NCI-H460 (cell line): ENCODE measurements around the gene PCDHA13. TPM values are rescaled to one million over a fixed set of nuclear protein-coding genes. Genes with fewer than 3 reads are reported as not detected.

Source experiments
- total RNA-seq: library from RNA; depleted of rRNA; stranded (reverse); fragments of >200 nt; shearing (Covaris generic); gene quantifications from 2 replicates; pipeline ENCODE4 v1.2.3, GENCODE V29; 2014; rRNA removed

PCDHA13 gene
- total RNA-seq, 1 experiment from 2014 or later: 1.3 TPM

Other genes with a start within 250 kb of the PCDHA13 start
- gene CD14, start 248.9 kb upstream of the PCDHA13 start, total RNA-seq: 2.6 and 2.7 TPM in 2 replicates
- 9.5 and 13.8 TPM in 2 replicates for gene TMCO6, start 242.7 kb upstream of the PCDHA13 start, total RNA-seq
- gene NDUFA2, start 234.5 kb upstream of the PCDHA13 start, total RNA-seq: 64.3 and 78.9 TPM in 2 replicates
- gene IK, start 234.3 kb upstream of the PCDHA13 start, total RNA-seq: 114 and 121 TPM in 2 replicates
- gene WDR55, start 217.2 kb upstream of the PCDHA13 start, total RNA-seq: 22.9 and 25.1 TPM in 2 replicates
- gene DND1, start 208.5 kb upstream of the PCDHA13 start, total RNA-seq: 0.75 and 0.77 TPM in 2 replicates
- gene HARS1, start 190.8 kb upstream of the PCDHA13 start, total RNA-seq: 80.8 and 85.3 TPM in 2 replicates
- 34.8 and 39.1 TPM in 2 replicates for gene HARS2, start 190.7 kb upstream of the PCDHA13 start, total RNA-seq
- gene ZMAT2, start 181.7 kb upstream of the PCDHA13 start, total RNA-seq: 60.1 and 62.5 TPM in 2 replicates
- gene PCDHA1, start 96.0 kb upstream of the PCDHA13 start, total RNA-seq: 0.07 and 0.12 TPM in 2 replicates
- not detected in 2 replicates for gene PCDHA2, start 87.3 kb upstream of the PCDHA13 start, total RNA-seq
- not detected in 2 replicates for gene PCDHA3, start 81.1 kb upstream of the PCDHA13 start, total RNA-seq
- gene PCDHA4, start 75.1 kb upstream of the PCDHA13 start, total RNA-seq: 0.09 TPM in 1 of 2 replicates, not detected in the other
- gene PCDHA5, start 60.5 kb upstream of the PCDHA13 start, total RNA-seq: not detected in 2 replicates
- not detected in 2 replicates for gene PCDHA6, start 54.2 kb upstream of the PCDHA13 start, total RNA-seq
- gene PCDHA7, start 47.9 kb upstream of the PCDHA13 start, total RNA-seq: 0.15 TPM in 1 of 2 replicates, not detected in the other
- 0.05 TPM in 1 of 2 replicates, not detected in the other for gene PCDHA8, start 40.9 kb upstream of the PCDHA13 start, total RNA-seq
- 0.02 TPM in 1 of 2 replicates, not detected in the other for gene PCDHA9, start 33.7 kb upstream of the PCDHA13 start, total RNA-seq
- 0.03 and 0.05 TPM in 2 replicates for gene PCDHA10, start 26.2 kb upstream of the PCDHA13 start, total RNA-seq
- not detected in 2 replicates for gene PCDHA11, start 13.2 kb upstream of the PCDHA13 start, total RNA-seq
- gene PCDHA12, start 6.8 kb upstream of the PCDHA13 start, total RNA-seq: 4.4 and 5.6 TPM in 2 replicates
- gene PCDHAC1, start 44.2 kb downstream of the PCDHA13 start, total RNA-seq: 0.92 and 1.1 TPM in 2 replicates
- gene PCDHAC2, start 84.4 kb downstream of the PCDHA13 start, total RNA-seq: 1.0 and 1.2 TPM in 2 replicates
- gene PCDHB1, start 169.2 kb downstream of the PCDHA13 start, total RNA-seq: 0.03 TPM in 1 of 2 replicates, not detected in the other
- 0.29 and 0.52 TPM in 2 replicates for gene PCDHB2, start 212.5 kb downstream of the PCDHA13 start, total RNA-seq
- 0.12 and 0.14 TPM in 2 replicates for gene PCDHB3, start 218.3 kb downstream of the PCDHA13 start, total RNA-seq
- not detected in 2 replicates for gene PCDHB4, start 239.7 kb downstream of the PCDHA13 start, total RNA-seq